Measurements from ENCODE around the gene RASGEF1B. TPM values are rescaled to one million over a fixed set of nuclear protein-coding genes. Genes with fewer than 3 reads are reported as not detected.
A peak's percentile ranks its signal among the peaks of the same experiment; 100 is the strongest.

The RASGEF1B gene
- total RNA-seq, 2 experiments from 2014 or later: 5.7 to 12.6 TPM

GRCh38 chr4:81510643-81511178 lies 39.0 kb upstream of the RASGEF1B start:
- BruUV-seq (replicated peaks): no TSS peak
- Histone ChIP-seq H3K9me2 (ENCODE audit: insufficient read depth, low read length) (no peaks in the 10 kb centered on the region), H3K36me3 (ENCODE audit: insufficient read depth, low read length) (no peaks in the 10 kb centered on the region), H3K79me2 (ENCODE audit: insufficient read depth, low read depth, low read length) (no peaks in the 10 kb centered on the region), H3K4me3 (ENCODE audit: low read depth, low read length, poor library complexity, severe bottlenecking) (no peak overlapping the region), H3K4me1 (ENCODE audit: insufficient read depth, low read length, poor library complexity, severe bottlenecking) (peaks cover 21% of the 10 kb centered on the region), H4K20me1 (ENCODE audit: insufficient read depth, low read length) (no peaks in the 10 kb centered on the region), H3K9me3 (ENCODE audit: low read length) (no peaks in the 10 kb centered on the region), H3K27ac (ENCODE audit: low read depth, low read length, poor library complexity, severe bottlenecking) (no peak overlapping the region), H3K4me2 (ENCODE audit: low read length) (no peak overlapping the region), H2AFZ (ENCODE audit: low read length) (no peak overlapping the region)
- ChIA-PET POLR2A (interaction anchor here (0.7 to 0.8 kb wide), 2 partner anchors 9 to 51 kb away, joined by 3 to 4 read pairs; no protein-coding TSS in a partner anchor), CTCF (ENCODE audit: unreplicated experiment) (no interaction called here)
- TF ChIP-seq, protein P1, sequence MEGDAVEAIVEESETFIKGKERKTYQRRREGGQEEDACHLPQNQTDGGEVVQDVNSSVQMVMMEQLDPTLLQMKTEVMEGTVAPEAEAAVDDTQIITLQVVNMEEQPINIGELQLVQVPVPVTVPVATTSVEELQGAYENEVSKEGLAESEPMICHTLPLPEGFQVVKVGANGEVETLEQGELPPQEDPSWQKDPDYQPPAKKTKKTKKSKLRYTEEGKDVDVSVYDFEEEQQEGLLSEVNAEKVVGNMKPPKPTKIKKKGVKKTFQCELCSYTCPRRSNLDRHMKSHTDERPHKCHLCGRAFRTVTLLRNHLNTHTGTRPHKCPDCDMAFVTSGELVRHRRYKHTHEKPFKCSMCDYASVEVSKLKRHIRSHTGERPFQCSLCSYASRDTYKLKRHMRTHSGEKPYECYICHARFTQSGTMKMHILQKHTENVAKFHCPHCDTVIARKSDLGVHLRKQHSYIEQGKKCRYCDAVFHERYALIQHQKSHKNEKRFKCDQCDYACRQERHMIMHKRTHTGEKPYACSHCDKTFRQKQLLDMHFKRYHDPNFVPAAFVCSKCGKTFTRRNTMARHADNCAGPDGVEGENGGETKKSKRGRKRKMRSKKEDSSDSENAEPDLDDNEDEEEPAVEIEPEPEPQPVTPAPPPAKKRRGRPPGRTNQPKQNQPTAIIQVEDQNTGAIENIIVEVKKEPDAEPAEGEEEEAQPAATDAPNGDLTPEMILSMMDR (conservative IDR thresholded peaks at IDR 0.05; ENCODE audit: low read length): no peak
- TF ChIP-seq EZH2phosphoT487 (IDR thresholded peaks at IDR 0.05; ENCODE audit: borderline replicate concordance, low read depth, low read length): no peak
- no peak for DNase-seq (ENCODE audit: low spot score)
- intact Hi-C loops (cut with micrococcal nuclease; ENCODE audit: unreplicated experiment): no loop called here

DNA sequence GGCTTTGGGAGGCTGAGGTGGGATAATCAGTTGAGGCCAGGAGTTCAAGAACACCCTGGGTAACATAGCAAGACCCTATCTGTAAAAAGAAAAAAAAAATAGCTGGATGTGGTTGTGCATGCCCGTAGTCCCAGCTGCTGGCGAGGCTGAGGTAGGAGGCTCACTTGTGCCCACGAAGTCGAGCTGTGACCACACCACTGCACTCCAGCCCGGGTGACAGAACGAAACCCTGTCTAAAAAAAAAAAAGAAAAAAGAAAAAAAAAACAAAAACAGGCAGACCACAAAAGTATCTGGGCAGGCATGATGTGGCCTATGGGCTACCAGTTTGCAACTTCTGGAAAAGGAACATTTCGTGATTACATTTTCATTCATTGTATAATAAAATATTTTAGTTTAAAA lies 38.1 kb upstream of the RASGEF1B start:
- intact Hi-C loops (cut with micrococcal nuclease; ENCODE audit: unreplicated experiment): no loop called here
- Histone ChIP-seq H2AFZ (ENCODE audit: low read length) (no peak overlapping the region), H3K27ac (ENCODE audit: low read depth, low read length, poor library complexity, severe bottlenecking) (no peak overlapping the region), H4K20me1 (ENCODE audit: insufficient read depth, low read length) (no peaks in the 10 kb centered on the region), H3K4me2 (ENCODE audit: low read length) (no peak overlapping the region), H3K36me3 (ENCODE audit: insufficient read depth, low read length) (no peaks in the 10 kb centered on the region), H3K4me3 (ENCODE audit: low read depth, low read length, poor library complexity, severe bottlenecking) (no peak overlapping the region), H3K9me3 (ENCODE audit: low read length) (no peaks in the 10 kb centered on the region), H3K79me2 (ENCODE audit: insufficient read depth, low read depth, low read length) (no peaks in the 10 kb centered on the region), H3K4me1 (ENCODE audit: insufficient read depth, low read length, poor library complexity, severe bottlenecking) (peaks cover 30% of the 10 kb centered on the region), H3K9me2 (ENCODE audit: insufficient read depth, low read length) (no peaks in the 10 kb centered on the region)
- TF ChIP-seq, protein P1 (conservative IDR thresholded peaks at IDR 0.05; ENCODE audit: low read length): no peak
- TF ChIP-seq EZH2phosphoT487 (IDR thresholded peaks at IDR 0.05; ENCODE audit: borderline replicate concordance, low read depth, low read length): no peak
- CTCF ChIA-PET (ENCODE audit: unreplicated experiment): no interaction called here
- POLR2A ChIA-PET: interaction anchor here (0.7 kb wide), 1 partner anchor 77 kb away, joined by 3 read pairs; no protein-coding TSS in a partner anchor
- no peak for DNase-seq (ENCODE audit: low spot score)
- no TSS peak for BruUV-seq (replicated peaks)

DNA sequence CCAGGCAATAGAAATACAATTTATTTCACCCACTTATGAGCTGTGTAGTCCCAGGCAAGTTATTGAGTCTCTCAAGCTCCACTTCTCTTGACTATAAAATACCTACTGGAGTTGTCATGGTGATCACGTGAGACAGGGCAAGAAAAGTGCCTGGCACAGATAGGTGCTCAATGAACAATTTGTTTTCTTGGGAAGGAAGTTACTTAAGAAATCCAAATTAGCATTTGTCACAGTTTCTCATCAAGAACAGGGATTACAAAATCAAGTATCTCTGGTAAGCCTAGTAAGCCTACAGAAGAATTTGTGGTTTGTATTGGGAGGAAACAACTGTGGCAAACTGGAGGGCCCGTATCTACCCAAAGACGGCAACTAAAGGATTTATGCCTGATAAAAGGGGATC lies 37.5 kb upstream of the RASGEF1B start:
- H3K4me3 ChIP-seq (ENCODE audit: low read depth, low read length, poor library complexity, severe bottlenecking): no peak overlapping the region
- H3K9me2 ChIP-seq (ENCODE audit: insufficient read depth, low read length): no peaks in the 10 kb centered on the region
- POLR2A ChIA-PET: interaction anchor here (0.6 to 1.0 kb wide), 4 partner anchors 39 to 99 kb away, joined by 3 read pairs; no protein-coding TSS in a partner anchor
- intact Hi-C loops (cut with micrococcal nuclease; ENCODE audit: unreplicated experiment): no loop called here
- peaks cover 34% of the 10 kb centered on the region for H3K4me1 ChIP-seq (ENCODE audit: insufficient read depth, low read length, poor library complexity, severe bottlenecking)
- H4K20me1 ChIP-seq (ENCODE audit: insufficient read depth, low read length): no peaks in the 10 kb centered on the region
- CTCF ChIA-PET (ENCODE audit: unreplicated experiment): no interaction called here
- BruUV-seq (replicated peaks): no TSS peak
- H3K9me3 ChIP-seq (ENCODE audit: low read length): no peaks in the 10 kb centered on the region
- H3K27ac ChIP-seq (ENCODE audit: low read depth, low read length, poor library complexity, severe bottlenecking): no peak overlapping the region
- DNase-seq (ENCODE audit: low spot score): no peak
- peak overlapping the region; percentile 29; the same call in 1 of the 2 replicates for H2AFZ ChIP-seq (ENCODE audit: low read length)
- H3K4me2 ChIP-seq (ENCODE audit: low read length): no peak overlapping the region
- TF ChIP-seq EZH2phosphoT487 (IDR thresholded peaks at IDR 0.05; ENCODE audit: borderline replicate concordance, low read depth, low read length): no peak
- TF ChIP-seq, protein P1 (conservative IDR thresholded peaks at IDR 0.05; ENCODE audit: low read length): no peak
- H3K79me2 ChIP-seq (ENCODE audit: insufficient read depth, low read depth, low read length): no peaks in the 10 kb centered on the region
- no peaks in the 10 kb centered on the region for H3K36me3 ChIP-seq (ENCODE audit: insufficient read depth, low read length)

All from OCI-LY7 (cell line).